Measurements from ENCODE around the gene PCDHGC4.
A peak's percentile ranks its signal among the peaks of the same experiment; 100 is the strongest.

Gene PCDHGC4

DNA sequence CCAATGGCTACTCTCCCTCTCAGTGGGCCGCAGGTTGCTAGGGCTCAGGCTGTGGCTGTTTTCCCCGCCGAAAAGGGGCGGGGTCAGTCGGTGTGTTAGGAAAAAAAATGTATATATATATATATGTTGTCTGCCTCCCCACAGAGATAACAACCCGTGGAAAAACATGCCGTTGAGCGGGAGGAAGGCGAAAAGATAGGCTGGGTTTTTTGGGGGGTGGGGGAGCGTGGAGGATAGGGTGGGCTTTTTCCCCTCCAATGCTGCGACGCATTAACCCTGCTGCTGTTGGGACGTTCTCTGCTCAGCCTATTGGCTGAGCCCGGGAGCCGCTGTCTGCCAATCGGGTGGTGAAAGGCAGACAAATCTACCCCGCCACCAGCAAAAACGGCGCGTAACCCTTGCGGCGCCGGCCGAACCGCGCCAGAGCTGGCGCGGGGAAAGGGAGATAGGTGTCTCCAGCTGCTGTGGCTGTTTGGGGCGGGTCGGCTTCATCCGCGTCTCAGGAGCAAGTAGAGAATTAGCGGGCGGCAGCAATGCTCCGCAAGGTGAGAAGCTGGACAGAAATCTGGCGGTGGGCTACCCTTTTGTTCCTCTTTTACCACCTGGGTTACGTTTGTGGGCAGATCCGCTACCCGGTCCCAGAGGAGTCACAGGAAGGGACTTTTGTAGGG lies at the start of gene PCDHGC4:
TSS of gene PCDHGC4 (plus strand) at position 390 of the 671 bp plus-strand sequence. CDS start at position 534, 144 bp downstream.
- DNase-seq: no peak

- no peak for DNase-seq
Measured at GRCh38 chr5:141437221-141437620, 47.6 kb upstream of the PCDHGC4 start.

GRCh38 chr5:141439411-141440141 lies 45.3 kb upstream of the PCDHGC4 start:
- no peak for DNase-seq

GRCh38 chr5:141440341-141440740 lies 44.5 kb upstream of the PCDHGC4 start:
- no peak for DNase-seq

- no peak for DNase-seq
Measured at GRCh38 chr5:141441571-141442170, 43.2 kb upstream of the PCDHGC4 start.

DNA sequence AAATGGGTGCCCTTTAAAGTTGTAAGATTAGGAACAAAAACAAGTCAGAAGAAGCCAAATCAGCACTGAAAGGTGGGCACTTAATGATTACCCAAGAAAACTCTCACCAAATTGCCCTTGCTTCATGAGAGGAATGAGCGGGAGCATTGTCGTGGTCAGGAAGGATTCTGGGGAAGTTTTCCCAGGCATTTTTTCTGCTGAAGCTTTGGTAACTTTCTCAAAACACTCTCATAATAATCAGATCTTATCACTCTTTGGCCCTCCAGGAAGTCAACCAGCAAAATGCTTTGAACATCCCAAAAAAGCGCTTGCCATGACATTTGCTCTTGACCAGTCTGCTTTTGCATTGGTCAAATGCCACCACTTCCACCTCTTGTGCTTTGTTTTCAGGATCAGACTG lies 19.5 kb upstream of the PCDHGC4 start:
- no peak for DNase-seq

DNA sequence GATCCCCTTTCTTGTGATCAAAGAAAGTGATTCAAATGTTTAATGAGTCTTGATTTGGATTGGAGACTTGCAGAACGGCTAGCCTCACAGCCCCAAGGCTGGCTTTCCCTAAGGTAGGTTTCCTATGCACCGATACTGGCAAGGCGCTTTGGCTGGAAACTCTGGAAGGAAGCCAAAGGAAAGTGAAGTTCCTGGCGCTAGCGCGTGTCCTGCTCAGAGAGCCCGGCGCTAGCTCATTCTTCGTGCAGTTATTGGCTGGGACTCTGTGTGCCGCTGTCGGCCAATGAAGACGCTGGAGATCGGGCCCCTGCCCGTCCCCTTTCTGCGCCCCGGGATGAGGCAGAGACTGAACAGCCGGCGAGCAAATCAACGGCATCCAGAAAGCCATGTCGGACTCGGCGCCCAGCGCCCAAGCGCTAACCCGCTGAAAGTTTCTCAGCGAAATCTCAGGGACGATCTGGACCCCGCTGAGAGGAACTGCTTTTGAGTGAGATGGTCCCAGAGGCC lies 9.2 kb upstream of the PCDHGC4 start, which contains the start of gene PCDHGC3:
TSS of gene PCDHGC3 (plus strand) at position 342 of the 507 bp plus-strand sequence. CDS start at position 493, 151 bp downstream.
- peak; percentile 73 for DNase-seq

DNA sequence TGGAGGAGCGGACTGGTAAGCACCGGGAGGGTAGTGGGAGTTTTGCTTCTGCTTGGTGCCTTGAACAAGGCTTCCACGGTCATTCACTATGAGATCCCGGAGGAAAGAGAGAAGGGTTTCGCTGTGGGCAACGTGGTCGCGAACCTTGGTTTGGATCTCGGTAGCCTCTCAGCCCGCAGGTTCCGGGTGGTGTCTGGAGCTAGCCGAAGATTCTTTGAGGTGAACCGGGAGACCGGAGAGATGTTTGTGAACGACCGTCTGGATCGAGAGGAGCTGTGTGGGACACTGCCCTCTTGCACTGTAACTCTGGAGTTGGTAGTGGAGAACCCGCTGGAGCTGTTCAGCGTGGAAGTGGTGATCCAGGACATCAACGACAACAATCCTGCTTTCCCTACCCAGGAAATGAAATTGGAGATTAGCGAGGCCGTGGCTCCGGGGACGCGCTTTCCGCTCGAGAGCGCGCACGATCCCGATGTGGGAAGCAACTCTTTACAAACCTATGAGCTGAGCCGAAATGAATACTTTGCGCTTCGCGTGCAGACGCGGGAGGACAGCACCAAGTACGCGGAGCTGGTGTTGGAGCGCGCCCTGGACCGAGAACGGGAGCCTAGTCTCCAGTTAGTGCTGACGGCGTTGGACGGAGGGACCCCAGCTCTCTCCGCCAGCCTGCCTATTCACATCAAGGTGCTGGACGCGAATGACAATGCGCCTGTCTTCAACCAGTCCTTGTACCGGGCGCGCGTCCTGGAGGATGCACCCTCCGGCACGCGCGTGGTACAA lies 8.5 kb upstream of the PCDHGC4 start:
- no peak for DNase-seq

GRCh38 chr5:141477044-141477575 lies 7.7 kb upstream of the PCDHGC4 start:
- DNase-seq: no peak

DNA sequence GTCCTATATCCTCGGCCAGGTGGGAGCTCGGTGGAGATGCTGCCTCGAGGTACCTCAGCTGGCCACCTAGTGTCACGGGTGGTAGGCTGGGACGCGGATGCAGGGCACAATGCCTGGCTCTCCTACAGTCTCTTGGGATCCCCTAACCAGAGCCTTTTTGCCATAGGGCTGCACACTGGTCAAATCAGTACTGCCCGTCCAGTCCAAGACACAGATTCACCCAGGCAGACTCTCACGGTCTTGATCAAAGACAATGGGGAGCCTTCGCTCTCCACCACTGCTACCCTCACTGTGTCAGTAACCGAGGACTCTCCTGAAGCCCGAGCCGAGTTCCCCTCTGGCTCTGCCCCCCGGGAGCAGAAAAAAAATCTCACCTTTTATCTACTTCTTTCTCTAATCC lies 7.0 kb upstream of the PCDHGC4 start:
- no peak for DNase-seq

GRCh38 chr5:141478321-141478945 lies 6.4 kb upstream of the PCDHGC4 start:
- no peak for DNase-seq

GRCh38 chr5:141479776-141480175 lies 5.1 kb upstream of the PCDHGC4 start:
- DNase-seq: no peak

DNA sequence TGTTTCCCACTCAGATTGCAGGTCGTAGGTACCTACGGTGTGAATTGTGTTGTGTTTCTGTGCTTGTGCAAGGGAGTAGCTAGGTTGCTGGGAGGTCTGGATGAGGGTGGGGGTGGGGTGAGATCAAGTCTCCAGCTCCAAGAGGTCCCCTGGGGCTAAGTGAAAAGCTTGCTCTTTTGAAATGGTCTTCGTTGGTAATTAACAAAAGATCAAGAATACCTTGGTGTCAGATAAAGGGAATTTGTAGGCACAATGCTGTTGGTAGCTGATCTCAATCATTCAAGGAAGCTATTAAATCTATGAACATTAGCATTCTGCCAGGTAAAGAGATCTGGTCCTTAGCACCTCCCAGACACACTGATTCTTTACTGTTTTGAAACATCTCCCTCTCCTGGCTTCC lies 928 bp upstream of the PCDHGC4 start:
- no peak for DNase-seq

DNA sequence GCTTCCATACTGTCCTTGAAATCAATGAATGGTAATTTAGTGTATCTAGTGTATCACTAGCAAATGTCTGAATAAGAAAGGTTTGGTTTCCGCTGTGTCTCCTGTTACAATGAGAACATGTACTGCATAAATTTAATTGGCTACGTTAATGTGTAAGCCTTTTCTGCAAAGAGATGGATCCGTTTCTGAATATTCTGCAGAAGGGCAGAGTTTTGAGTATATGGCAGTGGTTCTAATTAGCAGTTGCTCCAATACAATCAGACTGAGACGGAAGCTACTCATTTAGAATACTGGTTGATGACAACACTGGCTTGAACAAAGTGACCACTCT lies 555 bp upstream of the PCDHGC4 start:
- DNase-seq: no peak

DNA sequence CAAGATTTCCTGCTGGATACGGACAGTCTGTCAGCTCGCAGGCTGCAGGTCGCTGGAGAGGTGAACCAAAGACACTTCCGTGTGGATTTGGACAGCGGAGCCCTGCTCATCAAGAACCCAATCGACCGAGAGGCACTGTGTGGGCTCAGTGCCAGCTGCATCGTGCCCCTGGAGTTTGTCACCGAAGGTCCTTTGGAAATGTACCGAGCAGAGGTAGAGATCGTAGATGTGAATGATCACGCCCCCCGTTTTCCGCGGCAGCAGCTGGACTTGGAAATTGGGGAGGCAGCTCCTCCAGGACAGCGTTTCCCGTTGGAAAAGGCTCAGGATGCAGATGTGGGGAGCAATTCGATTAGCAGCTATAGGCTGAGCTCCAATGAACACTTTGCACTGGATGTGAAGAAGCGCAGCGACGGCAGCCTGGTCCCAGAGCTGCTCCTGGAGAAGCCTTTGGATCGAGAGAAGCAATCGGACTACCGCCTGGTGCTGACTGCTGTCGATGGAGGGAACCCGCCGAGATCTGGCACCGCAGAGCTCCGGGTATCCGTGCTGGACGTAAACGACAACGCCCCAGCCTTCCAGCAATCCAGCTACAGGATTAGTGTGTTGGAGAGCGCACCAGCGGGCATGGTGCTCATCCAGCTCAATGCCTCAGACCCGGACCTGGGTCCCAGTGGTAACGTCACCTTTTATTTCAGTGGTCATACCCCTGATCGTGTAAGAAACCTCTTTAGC lies 658 bp downstream of the PCDHGC4 start:
- DNase-seq: no peak

DNA sequence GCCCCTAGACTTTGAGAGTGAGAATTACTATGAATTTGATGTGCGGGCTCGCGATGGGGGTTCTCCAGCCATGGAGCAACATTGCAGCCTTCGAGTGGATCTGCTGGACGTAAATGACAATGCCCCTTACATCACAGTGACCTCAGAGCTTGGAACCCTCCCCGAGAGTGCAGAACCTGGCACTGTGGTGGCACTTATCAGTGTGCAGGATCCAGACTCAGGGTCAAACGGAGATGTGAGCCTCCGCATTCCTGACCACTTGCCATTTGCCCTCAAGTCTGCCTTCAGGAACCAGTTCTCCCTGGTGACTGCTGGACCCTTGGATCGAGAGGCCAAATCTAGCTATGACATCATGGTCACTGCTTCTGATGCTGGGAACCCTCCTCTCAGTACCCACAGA lies 1.3 kb downstream of the PCDHGC4 start:
- no peak for DNase-seq

DNA sequence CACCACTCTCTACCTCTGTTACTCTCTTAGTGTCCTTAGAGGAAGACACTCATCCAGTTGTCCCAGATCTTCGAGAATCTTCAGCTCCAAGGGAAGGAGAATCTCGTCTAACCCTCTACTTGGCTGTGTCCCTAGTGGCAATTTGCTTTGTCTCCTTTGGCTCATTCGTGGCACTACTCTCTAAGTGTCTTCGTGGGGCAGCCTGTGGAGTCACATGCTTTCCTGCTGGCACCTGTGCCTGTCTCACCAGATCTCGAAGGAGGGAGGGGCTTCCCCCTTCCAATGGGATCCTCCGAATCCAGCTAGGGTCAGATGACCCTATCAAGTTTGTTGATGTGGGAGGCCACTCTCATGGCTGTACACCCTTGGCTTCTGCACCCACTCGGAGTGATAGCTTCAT lies 2.3 kb downstream of the PCDHGC4 start:
- DNase-seq: no peak

- DNase-seq: no peak
Measured at GRCh38 chr5:141488591-141489561, 4.0 kb downstream of the PCDHGC4 start, which contains the start of gene PCDHGC5. TSS of gene PCDHGC5 (plus strand) at chr5:141489081. CDS start at chr5:141489241, 160 bp downstream.

GRCh38 chr5:141489841-141490240 lies 5.0 kb downstream of the PCDHGC4 start:
- no peak for DNase-seq

GRCh38 chr5:141490271-141490670 lies 5.4 kb downstream of the PCDHGC4 start:
- DNase-seq: no peak
